HepG2 (cell line): ENCODE measurements around the gene INF2. TPM values are rescaled to one million over a fixed set of nuclear protein-coding genes. Genes with fewer than 3 reads are reported as not detected.

Experiments used
- CAMTA2 ChIP-seq: sonication (generic); formaldehyde crosslinking; IDR thresholded peaks from 2 replicates; pipeline ENCODE4 v1.4.0; 2020; ENCODE audit warnings: mild to moderate bottlenecking, missing genetic modification reagents, borderline replicate concordance
- FIP1L1 ChIP-seq: fragments of 200-400 bp; formaldehyde crosslinking; IDR thresholded peaks from 2 replicates; pipeline ENCODE4 v1.6.1; 2018; ENCODE audit warnings: low read depth, mild to moderate bottlenecking, low read length, moderate library complexity, borderline replicate concordance; ENCODE audit not compliant: insufficient read depth
- GTF2F1 ChIP-seq: fragments of 150-350 bp; IDR thresholded peaks from 2 replicates; pipeline ENCODE4 v1.6.1; 2014; ENCODE audit warnings: low read length
- IRF1 ChIP-seq: sonication (generic); formaldehyde crosslinking; IDR thresholded peaks from 2 replicates; pipeline ENCODE4 v1.4.0; 2020; ENCODE audit warnings: low read depth, mild to moderate bottlenecking, missing genetic modification reagents
- IRX3 ChIP-seq: sonication (generic); formaldehyde crosslinking; IDR thresholded peaks from 2 replicates; pipeline ENCODE4 v1.8.1; 2023; ENCODE audit warnings: mild to moderate bottlenecking, low read depth, missing genetic modification reagents, borderline replicate concordance
- MTERF4 ChIP-seq: sonication (generic); formaldehyde crosslinking; IDR thresholded peaks from 2 replicates; pipeline ENCODE4 v1.8.0; 2023; ENCODE audit warnings: mild to moderate bottlenecking, missing genetic modification reagents
- NCOA5 ChIP-seq: sonication (generic); formaldehyde crosslinking; IDR thresholded peaks from 2 replicates; pipeline ENCODE4 v1.4.0; 2020; ENCODE audit warnings: missing genetic modification reagents
- PPARG ChIP-seq: conservative IDR thresholded peaks from 2 replicates; pipeline ENCODE4 v1.6.1; 2016; ENCODE audit warnings: missing biosample characterization, missing genetic modification reagents
- PRDM10 ChIP-seq: sonication (generic); formaldehyde crosslinking; IDR thresholded peaks from 2 replicates; pipeline ENCODE4 v1.4.0; 2020; ENCODE audit warnings: low read depth, missing genetic modification reagents
- THAP11 ChIP-seq: IDR thresholded peaks from 2 replicates; pipeline ENCODE4 v1.6.1; 2016; ENCODE audit warnings: missing biosample characterization, missing genetic modification reagents
- THAP9 ChIP-seq: sonication (generic); formaldehyde crosslinking; IDR thresholded peaks from 2 replicates; pipeline ENCODE4; 2020; ENCODE audit warnings: missing genetic modification reagents, mild to moderate bottlenecking, borderline replicate concordance
- TRAFD1 ChIP-seq: sonication (generic); formaldehyde crosslinking; IDR thresholded peaks from 2 replicates; pipeline ENCODE4 v1.5.1; 2020; ENCODE audit warnings: missing genetic modification reagents, mild to moderate bottlenecking, borderline replicate concordance
- YY1 ChIP-seq: IDR thresholded peaks from 2 replicates; pipeline ENCODE4 v1.6.1; 2011; ENCODE audit warnings: low read length, low read depth, moderate library complexity, mild to moderate bottlenecking; ENCODE audit not compliant: insufficient read depth, insufficient replicate concordance
- ZFP36 ChIP-seq: fragments of 150-350 bp; IDR thresholded peaks from 2 replicates; pipeline ENCODE4 v1.6.1; 2018; ENCODE audit warnings: borderline replicate concordance, low read length, low read depth; ENCODE audit not compliant: partially characterized antibody
- ZNF431 ChIP-seq: sonication (generic); formaldehyde crosslinking; IDR thresholded peaks from 2 replicates; pipeline ENCODE4 v1.9.0; 2022; ENCODE audit warnings: missing genetic modification reagents, low read depth, mild to moderate bottlenecking, borderline replicate concordance
- polyA plus RNA-seq, 8 experiments: library from polyadenylated mRNA; depleted of rRNA in 3 of 8; stranded (reverse) in 7 of 8; unstranded in 1 of 8; fragments of >200 nt; fragmentation: Illumina TruSeq in 4 of 8; extraction: Trizol in 4 of 8; gene quantifications; 2 replicates each; pipeline versions ENCODE4 v1.2.1 to v1.2.3, GENCODE V29; 2011 to 2016; ENCODE audit warnings: low read depth in 4 of 8, missing spikeins in 1 of 8, mixed read lengths in 1 of 8; ENCODE audit not compliant: insufficient read depth in 1 of 8
- total RNA-seq, 5 experiments: library from RNA; depleted of rRNA; stranded (reverse); fragments of >200 nt; fragmentation: Illumina TruSeq; extraction: Trizol; gene quantifications; 2 replicates each; pipeline ENCODE4 v1.2.3, GENCODE V29; 2016; ENCODE audit warnings: low read depth in 1 of 5

Gene INF2
- total and polyA plus RNA-seq, 2 of the 13 experiments (the other 11 are each of a cell fraction or from before 2014, with no cell fraction given): 16.4 to 26.4 TPM

- TF ChIP-seq PRDM10 (no peak; the same call in 1 of the 2 replicates), IRF1 (CRISPR knock-in tag) (no peak), GTF2F1 (no peak), PPARG (CRISPR knock-in tag) (peak; percentile 12; the same call in 1 of the 2 replicates), CAMTA2 (CRISPR knock-in tag) (no peak), TRAFD1 (CRISPR knock-in tag) (no peak), ZFP36 (no peak), ZNF431 (peak; percentile 38; the same call in 1 of the 2 replicates), MTERF4 (CRISPR knock-in tag) (peak; percentile 81; the same call in 1 of the 2 replicates), NCOA5 (no peak), FIP1L1 (no peak), THAP9 (CRISPR knock-in tag) (peak; percentile 79; the same call in 1 of the 2 replicates), THAP11 (CRISPR knock-in tag) (peak; percentile 9; the same call in 1 of the 2 replicates), YY1 (peak; percentile 91), IRX3 (CRISPR knock-in tag) (peak; percentile 59; the same call in 1 of the 2 replicates)
Measured at GRCh38 chr14:104665657-104666522, 23.5 kb upstream of the INF2 start (continued).
